ENCODE measurements around the gene BIN1. TPM values are rescaled to one million over a fixed set of nuclear protein-coding genes. Genes with fewer than 3 reads are reported as not detected.

Gene BIN1
- total and polyA plus RNA-seq, 8 donors: 32.0 to 98.7 (median 76.7) TPM

- Histone ChIP-seq H3K4me3 (no peak overlapping the region), H3K4me1 (no peaks in the 10 kb centered on the region), H3K27me3 (peaks cover 0 to 7% of the 10 kb centered on the region in 2 donors), H3K36me3 (no peaks in the 10 kb centered on the region), H3K9me3 (no peaks in the 10 kb centered on the region), H3K27ac (no peak overlapping the region)
- intact Hi-C loops (cut with DNase I): no loop called here
- no peak for TF ChIP-seq CTCF (IDR thresholded peaks at IDR 0.05)
- no peak for ATAC-seq
- DNase-seq: peak in 1 of 4 donors; percentile 11
These were observed 8.7 kb upstream of the BIN1 start for GRCh38 chr2:127115471-127116199.

DNA sequence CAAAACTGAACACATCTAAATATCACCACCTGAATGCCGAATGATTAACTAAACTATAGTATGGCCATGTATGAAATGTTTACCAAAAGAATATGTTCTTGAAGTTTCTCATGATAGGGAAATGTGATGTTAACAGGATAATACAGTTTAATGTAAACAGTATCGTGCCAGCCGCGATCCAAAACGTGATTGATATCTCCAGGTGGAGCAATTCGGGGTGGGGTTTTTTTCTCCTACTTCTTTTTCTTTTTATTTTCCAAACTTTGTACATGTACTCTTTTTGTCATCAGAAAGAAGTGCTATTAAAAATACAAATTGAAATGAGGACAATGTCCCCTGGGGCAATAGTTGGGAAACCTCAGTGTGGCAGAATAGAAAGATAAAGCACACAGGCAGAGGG lies 4.0 kb upstream of the BIN1 start:
- H3K4me1 ChIP-seq: peaks cover 0 to 12% of the 10 kb centered on the region in 2 donors
- ATAC-seq (no peak), DNase-seq (no peak)
- H3K9me3 ChIP-seq: no peaks in the 10 kb centered on the region
- H3K27ac ChIP-seq: no peak overlapping the region
- no peaks in the 10 kb centered on the region for H3K36me3 ChIP-seq
- intact Hi-C loops (cut with DNase I): no loop called here
- TF ChIP-seq CTCF (IDR thresholded peaks at IDR 0.05): no peak
- H3K27me3 ChIP-seq: peaks cover 0 to 29% of the 10 kb centered on the region in 2 donors
- H3K4me3 ChIP-seq: no peak overlapping the region

DNA sequence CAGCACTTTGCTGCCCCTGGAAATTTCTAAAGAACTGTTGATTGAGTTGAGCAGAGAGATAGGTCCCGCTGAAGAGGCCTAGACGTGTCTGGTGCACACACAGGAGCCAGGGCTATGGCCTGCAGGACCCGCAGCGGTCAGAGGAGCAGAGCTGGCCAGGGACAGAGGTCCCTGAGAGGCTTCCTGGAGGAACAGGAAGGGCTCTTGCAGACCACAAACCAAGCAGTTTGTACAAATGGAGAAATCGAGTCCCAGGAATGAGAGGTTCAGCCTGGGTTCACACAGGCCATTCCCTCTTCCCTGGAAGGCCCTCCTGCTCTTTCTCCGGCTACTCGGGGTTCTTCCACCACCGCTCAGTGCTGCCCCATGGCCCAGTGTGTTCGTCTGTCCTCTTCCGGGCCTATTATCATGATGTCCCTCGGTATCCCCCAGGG lies 1.2 kb upstream of the BIN1 start:
- H3K27me3 ChIP-seq: peaks cover 0 to 41% of the 10 kb centered on the region in 2 donors
- no peak for ATAC-seq
- no peak for TF ChIP-seq CTCF (IDR thresholded peaks at IDR 0.05)
- H3K9me3 ChIP-seq: no peaks in the 10 kb centered on the region
- no peak overlapping the region for H3K27ac ChIP-seq
- no peaks in the 10 kb centered on the region for H3K36me3 ChIP-seq
- intact Hi-C loops (cut with DNase I): no loop called here
- peak in 1 of 4 donors; percentile 38 for DNase-seq
- no peak overlapping the region for H3K4me3 ChIP-seq
- peaks cover 0 to 17% of the 10 kb centered on the region in 2 donors for H3K4me1 ChIP-seq

- no peak for TF ChIP-seq CTCF (IDR thresholded peaks at IDR 0.05)
- intact Hi-C loops (cut with DNase I): no loop called here
- Histone ChIP-seq H3K4me3 (peak overlapping the region; percentile 66 to 94), H3K4me1 (peaks cover 0 to 17% of the 10 kb centered on the region in 2 donors), H3K27me3 (peaks cover 0 to 41% of the 10 kb centered on the region in 2 donors), H3K27ac (peak overlapping the region; percentile 63 to 75), H3K36me3 (no peaks in the 10 kb centered on the region), H3K9me3 (no peaks in the 10 kb centered on the region)
- DNase-seq (no peak), ATAC-seq (peak; percentile 4)
These were observed 657 bp upstream of the BIN1 start for GRCh38 chr2:127107622-127107999.

- Histone ChIP-seq H3K9me3 (no peaks in the 10 kb centered on the region), H3K4me3 (peak overlapping the region; percentile 66 to 94), H3K36me3 (no peaks in the 10 kb centered on the region), H3K4me1 (peaks cover 0 to 17% of the 10 kb centered on the region in 2 donors), H3K27me3 (peaks cover 0 to 41% of the 10 kb centered on the region in 2 donors), H3K27ac (peak overlapping the region; percentile 63 to 75)
- ATAC-seq (peak; percentile 27), DNase-seq (peak in 1 of 4 donors; percentile 84)
- intact Hi-C loops (cut with DNase I): no loop called here
- no peak for TF ChIP-seq CTCF (IDR thresholded peaks at IDR 0.05)
These were observed 430 bp downstream of the BIN1 start for GRCh38 chr2:127106457-127106990.
